ENCODE measurements around the gene BORCS5. TPM values are rescaled to one million over a fixed set of nuclear protein-coding genes. Genes with fewer than 3 reads are reported as not detected.
A peak's percentile ranks its signal among the peaks of the same experiment; 100 is the strongest.

Gene BORCS5
- total RNA-seq, 1 donor from 2014 or later = 14.4 TPM

- Mint-ChIP-seq H3K4me3 (no peak overlapping the region), H3K9me3 (no peaks in the 10 kb centered on the region), H3K4me1 (ENCODE audit: unreplicated experiment) (peaks cover 12% of the 10 kb centered on the region)
Observed at GRCh38 chr12:12510551-12510950, 153.7 kb downstream of the BORCS5 start.

GRCh38 chr12:12511021-12511783 is 154.3 kb downstream of the BORCS5 start:
- Mint-ChIP-seq H3K4me3 (no peak overlapping the region), H3K27ac (no peak overlapping the region), H3K4me1 (ENCODE audit: unreplicated experiment) (peaks cover 8% of the 10 kb centered on the region), H3K27me3 (no peaks in the 10 kb centered on the region), H3K9me3 (no peaks in the 10 kb centered on the region), H3K36me3 (peaks cover 22% of the 10 kb centered on the region)
- no peak for DNase-seq (ENCODE audit: extremely low spot score, unreplicated experiment)
- no peak for TF ChIP-seq CTCF (conservative IDR thresholded peaks at IDR 0.05)

More at GRCh38 chr12:12510551-12510950, 153.7 kb downstream of the BORCS5 start:
- no peaks in the 10 kb centered on the region for H3K27me3 Mint-ChIP-seq
- H3K36me3 Mint-ChIP-seq = peaks cover 26% of the 10 kb centered on the region
- no peak overlapping the region for H3K27ac Mint-ChIP-seq
- DNase-seq (ENCODE audit: extremely low spot score, unreplicated experiment) = no peak
- TF ChIP-seq CTCF (conservative IDR thresholded peaks at IDR 0.05) = no peak

GRCh38 chr12:12511895-12512711 is 155.2 kb downstream of the BORCS5 start:
- peaks cover 25% of the 10 kb centered on the region for H3K36me3 Mint-ChIP-seq
- no peaks in the 10 kb centered on the region for H3K9me3 Mint-ChIP-seq
- no peaks in the 10 kb centered on the region for H3K27me3 Mint-ChIP-seq
- DNase-seq (ENCODE audit: extremely low spot score, unreplicated experiment) = no peak
- no peak overlapping the region for H3K4me3 Mint-ChIP-seq
- H3K4me1 Mint-ChIP-seq (ENCODE audit: unreplicated experiment) = no peaks in the 10 kb centered on the region
- TF ChIP-seq CTCF (conservative IDR thresholded peaks at IDR 0.05) = no peak
- H3K27ac Mint-ChIP-seq = no peak overlapping the region

- no peaks in the 10 kb centered on the region for H3K27me3 Mint-ChIP-seq
- no peak for TF ChIP-seq CTCF (conservative IDR thresholded peaks at IDR 0.05)
- DNase-seq (ENCODE audit: extremely low spot score, unreplicated experiment) = no peak
- H3K4me3 Mint-ChIP-seq = no peak overlapping the region
- H3K4me1 Mint-ChIP-seq (ENCODE audit: unreplicated experiment) = peaks cover under 1% of the 10 kb centered on the region
- H3K9me3 Mint-ChIP-seq = no peaks in the 10 kb centered on the region
- peaks cover 36% of the 10 kb centered on the region for H3K36me3 Mint-ChIP-seq
- no peak overlapping the region for H3K27ac Mint-ChIP-seq
Observed at GRCh38 chr12:12513416-12514006, 156.6 kb downstream of the BORCS5 start.

- no peaks in the 10 kb centered on the region for H3K9me3 Mint-ChIP-seq
- DNase-seq (ENCODE audit: extremely low spot score, unreplicated experiment) = no peak
- peaks cover 13% of the 10 kb centered on the region for H3K4me1 Mint-ChIP-seq (ENCODE audit: unreplicated experiment)
- peak overlapping the region; percentile 82 for H3K27ac Mint-ChIP-seq
- H3K4me3 Mint-ChIP-seq = no peak overlapping the region
- no peaks in the 10 kb centered on the region for H3K27me3 Mint-ChIP-seq
- H3K36me3 Mint-ChIP-seq = peaks cover 63% of the 10 kb centered on the region
- TF ChIP-seq CTCF (conservative IDR thresholded peaks at IDR 0.05) = no peak
Observed at GRCh38 chr12:12518464-12518845, 161.6 kb downstream of the BORCS5 start.
